ENCODE data around the gene LEUTX. TPM values are rescaled to one million over a fixed set of nuclear protein-coding genes. Genes with fewer than 3 reads are reported as not detected.

Gene LEUTX
- total and polyA plus RNA-seq, 3 donors from 2014 or later: not detected

DNA sequence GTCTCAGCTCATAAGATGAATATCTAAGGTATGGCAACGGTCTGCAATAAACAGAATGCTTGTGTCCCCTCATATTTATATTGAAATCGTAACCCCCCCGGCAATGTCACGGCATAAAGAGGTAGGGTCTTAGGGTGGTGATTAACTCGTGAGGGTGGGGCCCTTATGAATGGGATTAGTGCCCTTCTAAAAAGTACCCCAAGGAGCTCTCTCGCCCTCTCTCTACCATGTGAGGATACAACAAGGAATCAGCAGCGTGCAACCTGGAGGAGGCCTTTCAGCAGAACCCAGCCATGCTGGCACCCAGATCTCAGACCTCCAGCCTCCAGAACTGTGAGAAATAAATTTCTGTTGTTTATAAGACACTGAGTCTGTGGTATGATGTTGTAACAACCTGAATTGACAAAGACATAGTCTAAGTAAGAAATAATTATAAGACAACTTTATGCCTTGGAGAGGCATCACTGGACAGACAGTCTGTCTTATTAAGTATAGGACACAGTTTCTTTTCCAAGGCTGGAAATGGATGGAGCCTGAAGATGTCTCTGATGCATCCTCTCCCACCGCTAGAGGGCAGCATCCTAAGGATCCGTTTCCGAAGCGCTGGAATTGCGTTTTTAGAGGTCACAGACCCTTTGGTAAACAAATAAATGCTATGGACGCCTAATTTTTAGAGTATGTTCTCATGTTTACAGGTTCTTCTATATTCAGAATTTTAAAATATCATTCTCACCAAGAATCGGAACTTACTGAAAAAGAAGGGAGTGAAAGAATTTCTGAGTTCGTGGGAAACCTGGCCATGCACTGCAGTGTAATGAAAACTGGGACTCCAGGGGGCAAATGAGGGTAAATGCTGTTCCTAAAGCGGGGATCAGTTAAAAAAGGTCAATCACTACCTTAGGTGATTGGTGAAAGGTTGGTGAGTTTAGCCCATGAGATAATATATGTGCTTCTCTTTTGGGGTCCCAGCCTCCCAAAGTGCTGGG lies 13.3 kb upstream of the LEUTX start:
- H3K27me3 ChIP-seq: no peaks in the 10 kb centered on the region
- DNase-seq: peak; percentile 78
- H3K9me3 ChIP-seq: no peaks in the 10 kb centered on the region
- intact Hi-C loops (cut with DNase I; ENCODE audit: low total_unique reads): no loop called here
- no peaks in the 10 kb centered on the region for H3K36me3 ChIP-seq (ENCODE audit: low read depth, missing control alignments)
- H3K27ac ChIP-seq: no peak overlapping the region
- peak overlapping the region in 1 of 2 donors; percentile 2 for H3K4me3 ChIP-seq
- H3K4me1 ChIP-seq: no peaks in the 10 kb centered on the region
- TF ChIP-seq, protein P1, sequence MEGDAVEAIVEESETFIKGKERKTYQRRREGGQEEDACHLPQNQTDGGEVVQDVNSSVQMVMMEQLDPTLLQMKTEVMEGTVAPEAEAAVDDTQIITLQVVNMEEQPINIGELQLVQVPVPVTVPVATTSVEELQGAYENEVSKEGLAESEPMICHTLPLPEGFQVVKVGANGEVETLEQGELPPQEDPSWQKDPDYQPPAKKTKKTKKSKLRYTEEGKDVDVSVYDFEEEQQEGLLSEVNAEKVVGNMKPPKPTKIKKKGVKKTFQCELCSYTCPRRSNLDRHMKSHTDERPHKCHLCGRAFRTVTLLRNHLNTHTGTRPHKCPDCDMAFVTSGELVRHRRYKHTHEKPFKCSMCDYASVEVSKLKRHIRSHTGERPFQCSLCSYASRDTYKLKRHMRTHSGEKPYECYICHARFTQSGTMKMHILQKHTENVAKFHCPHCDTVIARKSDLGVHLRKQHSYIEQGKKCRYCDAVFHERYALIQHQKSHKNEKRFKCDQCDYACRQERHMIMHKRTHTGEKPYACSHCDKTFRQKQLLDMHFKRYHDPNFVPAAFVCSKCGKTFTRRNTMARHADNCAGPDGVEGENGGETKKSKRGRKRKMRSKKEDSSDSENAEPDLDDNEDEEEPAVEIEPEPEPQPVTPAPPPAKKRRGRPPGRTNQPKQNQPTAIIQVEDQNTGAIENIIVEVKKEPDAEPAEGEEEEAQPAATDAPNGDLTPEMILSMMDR (IDR thresholded peaks at IDR 0.05): peak in 2 of 3 experiments; percentile 32 to 76
- no peak for TF ChIP-seq POLR2A (IDR thresholded peaks at IDR 0.05)
- WGBS, 2 donors: 43% methylated on average over 16 of the region's 16 CpGs

DNA sequence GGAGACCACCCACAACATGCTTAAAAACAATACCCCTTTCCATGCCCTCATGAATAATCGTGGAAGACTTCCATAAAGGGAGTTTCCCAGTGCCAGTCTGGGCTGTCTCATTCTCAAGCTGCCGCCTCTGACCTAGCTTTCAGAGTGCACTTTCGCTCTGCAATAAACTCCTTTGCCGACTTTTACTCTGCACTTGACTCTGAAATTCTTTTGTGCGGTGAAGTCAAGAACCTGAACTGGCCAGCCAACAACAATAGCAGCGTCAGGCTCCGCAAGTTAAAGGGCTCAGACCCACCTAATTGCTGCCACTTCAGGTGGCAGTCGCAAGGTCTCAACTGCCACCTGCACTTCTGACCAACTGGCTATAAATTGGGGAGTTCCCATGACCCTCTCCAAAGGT lies 10.3 kb upstream of the LEUTX start:
- Histone ChIP-seq H3K36me3 (ENCODE audit: low read depth, missing control alignments) (no peaks in the 10 kb centered on the region), H3K27me3 (no peaks in the 10 kb centered on the region), H3K4me3 (no peak overlapping the region), H3K4me1 (no peaks in the 10 kb centered on the region), H3K27ac (no peak overlapping the region), H3K9me3 (no peaks in the 10 kb centered on the region)
- DNase-seq: no peak
- 71 to 78% methylated on average over 8 of the region's 8 CpGs for WGBS, 2 donors
- intact Hi-C loops (cut with DNase I; ENCODE audit: low total_unique reads): no loop called here
- TF ChIP-seq, protein P1 (IDR thresholded peaks at IDR 0.05): no peak
- TF ChIP-seq POLR2A (IDR thresholded peaks at IDR 0.05): no peak

DNA sequence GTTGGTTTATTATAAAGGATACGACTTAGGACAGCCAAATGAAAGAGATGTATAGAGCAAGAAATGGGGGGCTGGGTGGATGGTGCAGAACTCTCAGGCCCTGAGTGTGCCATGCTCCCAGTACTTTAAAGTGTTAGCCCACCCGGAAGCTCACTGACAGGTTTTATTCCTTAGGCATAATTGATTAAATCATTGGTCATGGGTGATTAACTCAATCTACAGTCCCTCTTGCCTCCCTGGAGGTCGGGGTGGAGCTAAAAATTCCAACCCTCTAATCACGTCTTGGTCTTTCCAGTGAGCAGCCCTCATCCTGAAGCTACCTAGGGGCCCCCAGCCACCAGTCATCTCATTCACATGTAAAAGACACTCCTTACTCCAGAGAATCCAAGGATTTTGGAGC lies 9.9 kb upstream of the LEUTX start:
- no peak overlapping the region for H3K4me3 ChIP-seq
- H3K9me3 ChIP-seq: no peaks in the 10 kb centered on the region
- H3K4me1 ChIP-seq: no peaks in the 10 kb centered on the region
- H3K27ac ChIP-seq: no peak overlapping the region
- H3K27me3 ChIP-seq: no peaks in the 10 kb centered on the region
- intact Hi-C loops (cut with DNase I; ENCODE audit: low total_unique reads): no loop called here
- TF ChIP-seq, protein P1 (IDR thresholded peaks at IDR 0.05): no peak
- no peak for TF ChIP-seq POLR2A (IDR thresholded peaks at IDR 0.05)
- WGBS, 2 donors: 62 to 67% methylated on average over 4 of the region's 4 CpGs
- DNase-seq: no peak
- H3K36me3 ChIP-seq (ENCODE audit: low read depth, missing control alignments): no peaks in the 10 kb centered on the region

DNA sequence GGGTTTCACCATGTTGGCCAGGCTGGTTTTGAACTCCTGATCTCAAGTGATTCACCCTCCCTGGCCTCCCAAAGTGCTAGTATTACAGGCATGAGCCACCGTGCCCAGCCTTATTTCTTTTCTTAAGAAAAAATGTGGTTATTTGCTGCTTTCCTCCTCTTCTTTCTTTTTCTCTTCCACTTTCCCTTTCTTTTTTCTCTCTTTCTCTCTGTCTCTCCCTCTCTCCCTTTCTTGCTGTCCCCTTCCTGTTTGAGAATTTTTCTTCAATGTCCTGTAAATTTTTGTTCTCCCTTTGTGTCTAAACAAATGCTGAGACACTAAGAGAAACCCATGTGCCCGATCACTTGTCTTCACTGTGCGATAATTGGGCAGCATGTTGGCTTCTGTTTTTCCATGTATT lies 2.2 kb downstream of the LEUTX start:
- no peak for DNase-seq
- Histone ChIP-seq H3K4me3 (no peak overlapping the region), H3K27me3 (no peaks in the 10 kb centered on the region), H3K36me3 (ENCODE audit: low read depth, missing control alignments) (no peaks in the 10 kb centered on the region), H3K9me3 (no peaks in the 10 kb centered on the region), H3K27ac (no peak overlapping the region), H3K4me1 (no peaks in the 10 kb centered on the region)
- intact Hi-C loops (cut with DNase I; ENCODE audit: low total_unique reads): no loop called here
- WGBS, 2 donors: 87 to 95% methylated on average over 3 of the region's 3 CpGs
- TF ChIP-seq, protein P1 (IDR thresholded peaks at IDR 0.05): no peak
- no peak for TF ChIP-seq POLR2A (IDR thresholded peaks at IDR 0.05)

All from testis (tissue), 3 donors.